Inferior parietal cortex (tissue), 1 donor: Measurements from ENCODE around the gene GALNT2.

Source experiments
- DNase-seq: peaks from one replicate; pipeline ENCODE4 v3.0.0-alpha.2; 2016; ENCODE audit errors: extremely low spot score

Gene GALNT2

GRCh38 chr1:230276401-230276800 lies 209.4 kb downstream of the GALNT2 start:
- no peak for DNase-seq

- DNase-seq = no peak
These were observed 210.4 kb downstream of the GALNT2 start for GRCh38 chr1:230277201-230278025.

DNA sequence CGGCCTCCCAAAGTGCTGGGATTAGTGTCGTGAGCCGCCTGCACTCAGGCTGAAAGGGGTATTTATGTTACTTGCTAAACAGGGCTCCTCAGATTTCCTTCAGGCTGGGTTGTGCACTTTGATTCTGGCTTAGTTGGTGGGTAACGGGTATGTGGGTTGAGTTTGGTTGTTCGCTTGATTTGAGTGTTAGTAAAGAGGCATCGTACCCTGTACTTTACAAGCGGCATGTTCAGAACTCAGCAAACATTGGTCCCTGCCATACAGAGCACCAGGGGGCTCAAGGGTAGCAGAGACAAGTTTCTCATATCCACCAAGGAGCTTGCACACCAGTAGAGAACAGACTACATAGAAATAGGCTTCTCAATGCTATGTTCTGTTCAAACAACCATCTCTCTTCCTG lies 211.3 kb downstream of the GALNT2 start:
- no peak for DNase-seq

DNA sequence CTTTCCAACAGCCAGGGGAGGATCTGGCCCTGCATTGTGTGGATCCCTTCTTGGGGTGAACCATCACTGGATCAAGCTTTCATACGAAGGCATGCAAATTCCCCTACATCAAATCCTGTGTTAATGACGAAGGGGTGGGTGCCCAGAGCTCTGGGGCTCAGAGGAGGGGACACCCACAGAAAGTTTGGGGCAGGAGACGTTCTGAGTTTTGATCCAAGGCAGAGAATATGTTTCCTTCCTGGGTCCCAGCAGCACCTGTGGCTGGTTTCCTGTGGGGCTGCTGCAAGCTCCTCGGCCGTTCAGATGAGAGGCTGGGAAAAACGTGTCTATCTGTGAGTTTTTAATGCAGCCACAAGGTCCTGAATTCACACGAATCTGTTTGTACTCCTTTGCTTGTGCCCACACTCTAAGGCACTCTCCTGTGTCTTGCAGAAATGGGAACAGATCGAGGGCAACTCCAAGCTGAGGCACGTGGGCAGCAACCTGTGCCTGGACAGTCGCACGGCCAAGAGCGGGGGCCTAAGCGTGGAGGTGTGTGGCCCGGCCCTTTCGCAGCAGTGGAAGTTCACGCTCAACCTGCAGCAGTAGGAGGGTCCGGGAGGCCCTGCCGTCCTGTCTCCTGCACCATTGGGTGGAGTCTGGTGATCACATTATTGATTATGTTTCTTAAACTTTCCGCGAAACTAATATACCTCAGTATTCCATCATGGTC lies 212.0 kb downstream of the GALNT2 start:
- DNase-seq = no peak

- no peak for DNase-seq
These were observed 212.5 kb downstream of the GALNT2 start for GRCh38 chr1:230279583-230279945.

DNA sequence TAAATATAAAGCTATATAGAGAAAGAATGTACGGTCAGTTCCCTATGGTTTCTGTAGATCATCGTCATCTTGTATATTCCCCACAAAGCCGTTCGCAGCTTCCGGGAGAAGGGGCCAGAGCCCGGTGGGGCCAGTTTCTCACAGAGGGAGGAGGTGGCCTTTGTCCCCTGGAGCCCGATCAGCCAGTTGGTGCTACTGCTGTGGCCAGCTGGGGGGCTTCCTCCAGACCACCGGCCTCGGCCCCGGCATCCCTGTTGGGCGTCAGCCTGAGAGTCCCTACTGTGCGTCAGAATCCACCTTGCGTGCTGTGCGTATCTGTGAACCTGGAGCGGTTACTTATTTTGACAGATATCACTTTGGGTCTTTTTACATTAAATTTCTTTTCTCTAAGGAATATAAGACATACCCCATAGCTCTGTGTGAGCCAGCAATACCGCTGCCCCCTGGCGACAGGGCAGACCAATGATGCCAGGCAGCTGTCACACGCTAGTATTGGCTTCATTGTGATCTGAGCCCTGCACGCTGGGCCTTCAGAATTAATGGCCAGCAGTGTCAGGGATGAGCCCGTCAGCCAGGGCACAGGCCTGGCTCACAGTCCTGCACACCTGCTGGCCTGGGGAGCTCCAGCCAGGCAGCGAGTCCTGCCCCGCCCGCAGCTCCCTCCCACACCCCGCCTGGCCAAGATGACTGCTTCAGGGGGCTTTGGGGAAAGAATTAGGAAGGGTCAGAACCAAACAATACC lies 213.2 kb downstream of the GALNT2 start:
- no peak for DNase-seq

DNA sequence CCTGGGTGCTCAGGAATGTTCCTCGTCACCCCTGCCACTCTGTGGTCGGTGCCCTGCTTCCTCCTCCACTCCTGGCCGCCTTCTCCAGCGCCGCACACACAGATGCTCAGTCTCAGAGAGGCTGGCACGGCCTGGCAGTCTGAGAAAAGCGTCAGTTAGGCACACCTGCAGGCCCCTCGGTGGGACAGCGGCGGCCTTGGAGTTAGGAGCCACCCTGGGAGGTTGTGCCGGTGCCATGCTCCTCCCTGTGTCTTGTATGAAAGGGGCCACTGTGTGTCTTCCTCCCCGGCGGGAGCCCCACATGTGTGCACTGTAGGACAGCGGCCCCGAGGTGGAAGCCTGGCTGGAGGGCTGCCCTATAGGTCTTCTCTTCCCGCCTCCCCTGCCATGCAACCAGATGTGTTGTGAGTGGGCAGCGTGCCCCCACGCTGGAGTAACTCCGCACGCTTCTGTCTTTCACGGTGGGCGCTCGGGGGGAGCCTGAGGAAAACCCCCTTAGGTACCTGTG lies 213.9 kb downstream of the GALNT2 start:
- no peak for DNase-seq

DNA sequence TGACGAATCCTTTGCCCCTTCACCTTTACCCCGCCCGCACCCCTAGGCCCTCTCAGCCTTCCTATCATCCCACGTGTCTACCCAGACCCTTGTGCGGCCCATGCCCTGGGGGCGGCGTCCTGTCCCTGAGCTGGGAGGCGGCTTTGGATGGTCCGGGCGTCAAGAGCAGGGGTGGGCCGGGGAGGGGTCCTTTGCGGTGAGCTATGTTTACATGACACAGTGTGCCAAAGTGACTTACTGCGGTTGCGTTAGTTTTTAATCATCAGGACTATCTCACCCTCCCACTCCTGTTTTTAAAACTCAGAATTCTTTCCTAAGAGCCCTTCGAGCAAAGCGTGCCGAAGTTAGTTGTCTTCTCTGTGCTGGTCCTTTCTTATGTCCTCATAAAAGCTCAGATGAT lies 214.5 kb downstream of the GALNT2 start:
- no peak for DNase-seq

- DNase-seq = no peak
These were observed 215.1 kb downstream of the GALNT2 start for GRCh38 chr1:230282157-230282556.

- DNase-seq = no peak
These were observed 216.6 kb downstream of the GALNT2 start for GRCh38 chr1:230283678-230284077.

- no peak for DNase-seq
These were observed 217.9 kb downstream of the GALNT2 start for GRCh38 chr1:230284891-230285290.

DNA sequence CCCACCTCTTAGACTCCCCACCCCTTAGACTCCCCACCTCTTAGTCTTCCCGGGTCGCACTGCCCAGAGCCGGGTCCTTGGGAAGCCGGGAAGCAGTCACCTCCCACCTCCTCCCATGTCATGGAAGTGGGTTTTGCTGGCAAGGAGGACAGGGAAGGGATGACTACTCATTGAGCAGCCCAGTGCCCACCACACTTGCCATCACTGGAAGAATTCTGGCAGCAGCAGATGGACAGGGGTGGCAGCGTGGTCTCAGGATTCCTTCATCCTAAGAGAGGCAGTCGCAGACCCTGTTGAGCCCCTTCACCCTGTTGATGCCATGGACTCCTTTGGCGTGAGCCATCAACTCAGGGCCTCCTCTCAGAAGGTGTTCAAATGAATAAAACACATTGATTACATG lies 218.3 kb downstream of the GALNT2 start:
- no peak for DNase-seq

DNA sequence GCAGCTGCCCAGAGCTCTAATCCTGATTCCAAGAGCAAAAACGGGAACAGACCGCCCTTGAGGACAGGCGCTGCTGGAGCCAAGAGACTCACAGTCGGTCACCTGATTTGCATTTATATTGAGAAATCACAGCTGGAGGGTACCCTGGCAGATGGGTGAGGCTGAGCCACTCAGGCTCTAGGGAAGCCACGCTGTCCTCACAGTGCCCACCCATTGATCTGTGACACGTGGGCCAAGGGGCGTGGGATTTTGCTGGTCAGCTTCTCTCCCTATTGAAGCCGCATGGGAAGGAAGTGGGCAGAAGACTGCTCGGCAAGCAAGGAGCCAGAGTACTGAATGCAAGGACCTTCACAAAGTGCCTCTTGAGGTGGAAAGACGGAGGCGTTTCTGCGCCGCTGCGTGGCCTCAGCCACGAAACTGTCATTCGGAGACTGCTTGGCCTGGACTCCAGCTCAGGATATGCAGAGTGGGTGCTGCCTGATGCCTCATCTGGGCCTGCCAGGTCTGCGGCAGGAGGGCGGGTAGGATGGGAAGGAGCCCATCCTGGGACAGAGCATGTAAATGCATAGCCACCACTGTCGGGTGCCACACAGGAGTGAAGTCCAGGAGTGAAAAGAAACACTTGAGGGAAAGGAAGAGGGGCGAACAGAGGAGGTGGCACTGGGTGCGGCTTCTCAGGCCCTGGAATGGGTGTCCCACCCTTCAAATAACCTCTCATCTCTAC lies 219.3 kb downstream of the GALNT2 start:
- no peak for DNase-seq

- no peak for DNase-seq
These were observed 219.8 kb downstream of the GALNT2 start for GRCh38 chr1:230286890-230287269.

GRCh38 chr1:230287674-230288315 lies 220.8 kb downstream of the GALNT2 start:
- no peak for DNase-seq

GRCh38 chr1:230288641-230289349 lies 221.8 kb downstream of the GALNT2 start:
- DNase-seq = no peak

DNA sequence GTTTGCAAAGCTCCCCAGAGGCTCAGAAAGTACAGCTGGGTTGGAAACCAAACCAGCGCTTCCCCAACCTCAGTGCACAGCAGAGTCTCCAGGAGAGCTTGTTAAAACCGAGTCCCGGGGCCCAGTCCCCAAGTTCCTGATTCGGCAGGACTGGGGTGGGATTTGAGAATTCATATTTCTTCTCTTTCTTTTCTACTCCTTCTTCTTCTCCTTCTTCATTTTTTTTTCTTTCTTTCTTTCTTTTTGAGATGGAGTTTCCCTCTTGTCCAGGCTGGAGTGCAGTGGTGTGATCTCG lies 222.3 kb downstream of the GALNT2 start:
- DNase-seq = no peak

DNA sequence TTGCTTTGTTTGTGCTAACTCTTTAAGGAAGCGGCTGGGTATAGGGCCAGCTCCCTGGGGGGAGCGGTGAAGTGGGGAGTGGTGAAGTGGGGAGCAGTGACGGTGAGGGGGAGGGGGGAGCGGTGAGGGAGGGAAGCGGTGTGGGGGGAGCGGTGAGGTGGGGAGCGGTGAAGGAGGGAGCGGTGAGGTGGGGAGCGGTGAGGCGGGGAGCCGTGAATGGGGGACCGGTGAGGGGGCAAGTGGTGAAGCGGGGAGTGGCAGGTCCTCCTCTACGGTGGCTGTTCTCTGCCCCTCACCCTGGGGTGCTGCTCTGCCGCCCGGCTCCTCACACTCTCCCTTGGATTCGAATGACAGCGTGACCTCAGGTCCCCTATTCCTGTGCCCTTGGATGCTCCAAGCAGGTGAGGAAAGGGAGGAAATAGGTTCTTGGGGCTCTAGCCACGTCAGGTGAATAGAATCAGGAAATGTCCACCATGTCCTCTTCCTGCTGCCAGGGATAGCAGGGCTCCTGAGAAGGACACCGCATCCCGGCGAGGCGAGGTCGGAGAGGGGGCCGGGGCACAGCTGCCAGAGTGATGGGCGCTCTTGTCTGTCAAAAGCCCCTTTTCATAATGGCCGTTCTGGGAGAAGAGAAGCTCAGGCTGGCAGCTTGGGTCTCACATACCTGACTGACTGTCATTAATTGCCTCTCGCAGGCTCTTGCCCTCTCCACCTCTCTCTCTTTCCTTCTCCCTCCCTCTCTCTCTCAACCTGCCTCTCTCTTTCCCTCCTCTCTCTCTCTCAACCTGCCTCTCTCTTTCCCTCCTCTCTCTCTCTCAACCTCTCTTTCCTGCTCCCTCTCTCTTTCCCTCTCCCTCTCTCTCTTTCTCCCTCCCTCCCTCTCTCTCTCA lies 224.9 kb downstream of the GALNT2 start:
- DNase-seq = no peak

DNA sequence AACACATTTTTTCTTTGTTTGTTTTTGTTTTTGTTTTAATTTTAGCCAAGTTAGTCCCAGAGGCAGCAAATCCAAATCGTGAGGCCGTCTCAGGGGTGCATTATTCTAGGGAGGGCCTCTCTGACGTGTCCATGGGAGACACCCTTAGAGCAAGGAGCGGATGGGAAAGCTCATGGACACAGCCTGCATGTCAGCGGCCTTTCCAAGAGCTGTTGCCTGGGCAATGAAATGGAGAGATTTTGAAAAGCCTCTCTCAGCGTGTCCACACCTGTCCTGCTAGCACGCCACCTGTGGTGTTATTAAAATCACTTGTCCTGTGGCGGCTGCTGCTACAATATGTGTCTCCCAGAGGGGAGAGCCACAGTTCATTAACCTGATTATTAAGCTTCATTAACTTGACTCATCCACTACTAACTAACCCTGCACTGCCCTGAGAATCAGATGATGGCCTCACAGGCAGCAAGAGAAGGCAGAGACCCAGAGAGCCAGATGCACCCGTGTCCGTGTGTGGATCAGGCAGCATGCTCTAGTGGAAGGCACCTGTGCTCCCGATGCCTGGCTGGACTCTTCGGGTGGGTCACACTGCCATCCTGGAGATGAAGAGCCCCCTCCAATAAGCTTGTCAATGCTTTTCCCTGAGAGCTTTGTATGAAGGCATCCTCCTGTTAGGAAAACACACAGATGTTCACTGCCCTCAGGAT lies 225.8 kb downstream of the GALNT2 start:
- no peak for DNase-seq
